Measurements from ENCODE around the gene TMOD1. TPM values are rescaled to one million over a fixed set of nuclear protein-coding genes. Genes with fewer than 3 reads are reported as not detected.

The TMOD1 gene
- total RNA-seq, 2 experiments from 2014 or later: not detected

GRCh38 chr9:97604901-97605645, 103.6 kb downstream of the TMOD1 start:
- POLR2A ChIA-PET: interaction anchor here (0.6 to 0.7 kb wide), 2 partner anchors 92 to 761 kb away, joined by 3 read pairs; partner anchors contain the start of gene XPA
- Histone ChIP-seq H3K4me1 (ENCODE audit: insufficient read depth, low read length, poor library complexity, severe bottlenecking) (no peaks in the 10 kb centered on the region), H3K79me2 (ENCODE audit: insufficient read depth, low read depth, low read length) (no peaks in the 10 kb centered on the region), H3K4me2 (ENCODE audit: low read length) (no peak overlapping the region), H3K36me3 (ENCODE audit: insufficient read depth, low read length) (peaks cover 80% of the 10 kb centered on the region), H3K9me2 (ENCODE audit: insufficient read depth, low read length) (no peaks in the 10 kb centered on the region), H2AFZ (ENCODE audit: low read length) (no peak overlapping the region), H3K9me3 (ENCODE audit: low read length) (no peaks in the 10 kb centered on the region), H3K27ac (ENCODE audit: low read depth, low read length, poor library complexity, severe bottlenecking) (no peak overlapping the region), H4K20me1 (ENCODE audit: insufficient read depth, low read length) (no peaks in the 10 kb centered on the region), H3K4me3 (ENCODE audit: low read depth, low read length, poor library complexity, severe bottlenecking) (no peak overlapping the region)
- CTCF ChIA-PET (ENCODE audit: unreplicated experiment): no interaction called here
- TF ChIP-seq CTCF (conservative IDR thresholded peaks at IDR 0.05; ENCODE audit: low read length) (no peak), EZH2phosphoT487 (IDR thresholded peaks at IDR 0.05; ENCODE audit: borderline replicate concordance, low read depth, low read length) (no peak)
- no TSS peak for BruUV-seq (replicated peaks)
- DNase-seq (ENCODE audit: low spot score): no peak
- intact Hi-C loops (cut with micrococcal nuclease; ENCODE audit: unreplicated experiment): no loop called here

- DNase-seq (ENCODE audit: low spot score): peak; percentile 65
- CTCF ChIA-PET (ENCODE audit: unreplicated experiment): interaction anchor here (1.4 kb wide), 1 partner anchor 229 kb away, joined by 4 read pairs; no protein-coding TSS in a partner anchor
- H3K4me2 ChIP-seq (ENCODE audit: low read length): no peak overlapping the region
- POLR2A ChIA-PET: interaction anchor here (0.6 to 2.8 kb wide), 5 partner anchors 10 to 820 kb away, joined by 3 to 9 read pairs (median 3); partner anchors contain the start of genes NCBP1 and TSTD2
- H3K27ac ChIP-seq (ENCODE audit: low read depth, low read length, poor library complexity, severe bottlenecking): no peak overlapping the region
- no peak overlapping the region for H3K4me3 ChIP-seq (ENCODE audit: low read depth, low read length, poor library complexity, severe bottlenecking)
- no peak overlapping the region for H2AFZ ChIP-seq (ENCODE audit: low read length)
- 0 out of 2 replicates have a peak, but pooled peaks cover 4% of the 10 kb centered on the region for H3K9me3 ChIP-seq (ENCODE audit: low read length)
- no peaks in the 10 kb centered on the region for H3K79me2 ChIP-seq (ENCODE audit: insufficient read depth, low read depth, low read length)
- H3K9me2 ChIP-seq (ENCODE audit: insufficient read depth, low read length): no peaks in the 10 kb centered on the region
- intact Hi-C loops (cut with micrococcal nuclease; ENCODE audit: unreplicated experiment): loop anchor here (1.0 to 5.0 kb wide), 4 partner anchors 147 to 759 kb away; partner anchors contain the start of gene TDRD7
- no peak for TF ChIP-seq EZH2phosphoT487 (IDR thresholded peaks at IDR 0.05; ENCODE audit: borderline replicate concordance, low read depth, low read length)
- peak; percentile 93 for TF ChIP-seq CTCF (conservative IDR thresholded peaks at IDR 0.05; ENCODE audit: low read length)
- peaks cover 86% of the 10 kb centered on the region for H3K36me3 ChIP-seq (ENCODE audit: insufficient read depth, low read length)
- H4K20me1 ChIP-seq (ENCODE audit: insufficient read depth, low read length): no peaks in the 10 kb centered on the region; the same call in 1 of the 2 replicates
- H3K4me1 ChIP-seq (ENCODE audit: insufficient read depth, low read length, poor library complexity, severe bottlenecking): peaks cover 11% of the 10 kb centered on the region
- no TSS peak for BruUV-seq (replicated peaks)
These were observed 114.1 kb downstream of the TMOD1 start for GRCh38 chr9:97615439-97616072.

All from OCI-LY7 (cell line).